LHCN-M2 (cell line): ENCODE measurements around the gene CEP295NL. TPM values are rescaled to one million over a fixed set of nuclear protein-coding genes. Genes with fewer than 3 reads are reported as not detected.
"Not testable (repeated sequence)": the region's sequence is repeated elsewhere in the genome, so short reads cannot be mapped to it uniquely, and the experiment has no call there.

Experiments used
- DNase-seq: peaks from one replicate; pipeline ENCODE4 v3.0.0-alpha.2; 2012; ENCODE audit warnings: low read depth
- polyA plus RNA-seq: library from polyadenylated mRNA; unstranded; fragments of >200 nt; gene quantifications from one replicate; pipeline ENCODE4 v1.2.1, GENCODE V29; 2012; ENCODE audit warnings: missing spikeins
- total RNA-seq: library from RNA; depleted of rRNA; stranded (reverse); fragments of >200 nt; gene quantifications from 2 replicates; pipeline ENCODE4 v1.2.3, GENCODE V29; 2014; rRNA removed

Gene CEP295NL, protein sequence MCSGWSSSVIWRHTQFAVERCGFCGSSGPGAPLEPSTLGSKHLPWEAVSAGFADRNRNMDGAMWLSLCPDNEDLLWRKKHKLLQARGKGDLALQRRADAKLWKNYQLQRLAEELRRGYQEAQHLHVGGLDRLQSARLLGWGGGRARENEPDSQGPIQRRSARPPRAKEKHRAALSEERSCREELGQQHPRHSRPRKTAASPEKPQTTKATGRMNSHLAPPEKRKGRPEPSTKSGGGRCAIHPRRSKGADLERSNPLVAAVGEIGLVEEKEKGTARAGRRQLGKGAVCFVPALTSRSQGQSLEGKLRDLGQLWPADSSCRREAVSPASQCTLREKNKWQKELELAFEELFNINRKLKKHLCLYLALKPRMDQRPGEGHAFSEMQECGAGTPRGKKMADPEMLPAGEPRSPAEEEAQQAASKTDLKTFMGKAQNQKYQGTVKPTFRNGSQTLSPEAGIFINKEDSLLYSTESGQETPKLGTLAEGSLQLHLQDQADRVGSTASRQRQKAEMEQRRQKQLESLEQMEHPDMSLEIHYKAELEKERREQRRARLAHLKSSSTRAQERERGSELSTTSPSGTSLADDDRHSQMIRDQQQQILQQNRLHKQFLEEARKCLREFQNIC
- total RNA-seq: 0.17 and 0.32 TPM in 2 replicates
- 0.24 TPM for polyA plus RNA-seq

- peak; percentile 54 for DNase-seq
Measured at GRCh38 chr17:78903101-78903779, at the start of gene CEP295NL. Gene CEP295NL, minus strand, starts transcription at chr17:78903201. Its CDS starts 1,373 bp downstream, at chr17:78901828.

GRCh38 chr17:78952706-78953105 is 49.7 kb upstream of the CEP295NL start:
- no peak for DNase-seq

- DNase-seq: no peak
Measured at GRCh38 chr17:78951967-78952551, 49.1 kb upstream of the CEP295NL start.

GRCh38 chr17:78950870-78951269 is 47.9 kb upstream of the CEP295NL start:
- DNase-seq: no peak

DNA sequence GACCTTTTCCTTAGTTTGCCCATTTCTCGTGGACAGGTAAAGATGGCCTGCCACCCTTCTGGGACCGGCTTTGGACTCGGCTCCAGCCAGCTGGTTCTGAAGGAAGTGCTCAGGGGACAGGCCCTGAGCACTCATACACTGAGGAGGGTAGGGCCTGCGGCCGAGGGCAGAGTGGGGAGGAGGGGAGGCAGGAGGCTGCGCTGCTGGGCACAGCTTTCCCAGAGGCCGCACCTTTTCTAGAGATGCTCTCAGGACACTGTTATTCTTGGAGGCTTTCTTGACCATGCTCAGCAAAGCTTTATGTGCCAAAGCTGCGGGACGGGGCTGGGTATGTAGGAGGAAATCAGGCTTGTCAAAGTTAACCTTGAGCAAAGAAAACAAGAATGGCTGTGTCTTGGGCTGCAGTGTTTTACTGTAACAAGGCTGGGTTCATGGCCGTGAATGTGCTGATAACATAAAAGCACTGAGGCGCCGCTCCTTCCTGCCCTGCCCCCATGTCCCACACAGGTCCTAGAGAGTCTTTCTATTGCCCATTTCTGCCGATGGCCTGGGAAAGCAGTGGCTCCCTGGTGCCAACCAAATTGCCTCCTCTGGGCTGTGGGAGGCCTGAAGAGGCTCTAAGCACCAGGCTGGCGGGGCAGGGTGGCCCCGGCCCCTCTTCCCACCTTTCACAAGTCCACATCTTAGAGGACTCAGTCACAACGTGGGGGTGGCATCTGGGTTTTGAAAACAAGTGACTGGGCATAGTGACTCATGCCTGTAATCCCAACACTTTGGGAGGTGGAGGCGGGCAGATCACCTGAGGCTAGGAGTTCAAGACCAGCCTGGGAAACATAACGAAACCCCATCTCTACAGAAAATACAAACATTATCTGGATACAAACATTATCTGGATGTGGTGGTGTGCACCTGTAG is 44.5 kb upstream of the CEP295NL start:
- no peak for DNase-seq

- no peak for DNase-seq
Measured at GRCh38 chr17:78946631-78947030, 43.6 kb upstream of the CEP295NL start.

GRCh38 chr17:78946131-78946530 is 43.1 kb upstream of the CEP295NL start:
- no peak for DNase-seq

DNA sequence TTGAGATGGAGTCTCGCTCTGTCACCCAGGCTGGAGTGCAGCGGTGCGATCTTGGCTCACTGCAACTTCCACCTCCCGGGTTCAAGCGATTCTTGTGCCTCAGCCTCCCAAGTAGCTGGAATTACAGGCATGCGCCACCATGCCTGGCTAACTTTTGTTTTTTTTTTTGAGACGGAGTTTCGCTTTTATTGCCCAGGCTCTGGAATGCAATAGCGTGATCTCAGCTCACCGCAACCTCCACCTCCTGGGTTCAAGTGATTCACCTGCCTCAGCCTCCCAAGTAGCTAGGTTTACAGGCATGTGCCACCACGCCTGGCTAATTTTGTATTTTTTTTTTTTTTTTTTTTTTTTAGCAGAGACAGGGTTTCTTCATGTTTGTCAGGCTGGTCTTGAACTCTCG is 42.5 kb upstream of the CEP295NL start:
- DNase-seq: not testable (repeated sequence)

- no peak for DNase-seq
Measured at GRCh38 chr17:78944956-78945355, 42.0 kb upstream of the CEP295NL start.

DNA sequence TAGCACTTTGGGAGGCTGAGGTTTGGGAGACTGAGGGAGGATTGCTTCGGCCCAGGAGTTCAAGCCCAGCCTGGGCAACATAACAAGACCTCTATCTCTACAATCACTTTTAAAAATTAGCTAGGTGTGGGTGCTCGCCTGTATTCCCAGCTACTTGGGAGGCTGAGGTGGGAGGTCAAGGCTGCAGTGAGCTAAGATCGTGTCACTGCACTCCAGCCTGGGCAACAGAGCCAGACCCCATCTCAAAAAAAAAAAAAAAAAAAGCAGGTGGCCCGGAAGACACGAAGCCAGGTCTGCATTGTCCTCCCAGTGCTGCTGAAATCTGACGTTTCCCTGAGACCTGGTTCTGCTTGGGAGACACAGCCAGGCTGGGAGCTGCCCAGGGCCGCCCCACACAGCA is 41.0 kb upstream of the CEP295NL start:
- DNase-seq: no peak

GRCh38 chr17:78940708-78941107 is 37.7 kb upstream of the CEP295NL start:
- no peak for DNase-seq

DNA sequence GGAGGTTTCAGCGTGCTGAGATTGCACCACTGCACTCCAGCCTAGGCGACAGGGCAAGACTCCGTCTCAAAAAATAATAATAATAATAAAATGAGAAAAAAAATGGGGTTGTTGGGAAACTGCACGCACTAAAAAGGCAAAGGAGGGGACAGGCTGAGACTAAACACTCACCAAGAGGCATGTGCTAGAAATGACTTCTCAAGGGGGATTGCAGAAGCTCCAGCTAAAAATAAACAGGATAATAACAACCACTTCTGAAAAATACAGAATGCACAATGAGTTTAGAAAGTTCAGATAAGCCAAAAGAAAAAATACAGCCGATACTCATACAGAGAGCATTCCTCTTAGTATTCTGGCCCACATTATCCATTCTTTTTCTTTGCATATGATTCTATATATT is 37.3 kb upstream of the CEP295NL start:
- DNase-seq: no peak

DNA sequence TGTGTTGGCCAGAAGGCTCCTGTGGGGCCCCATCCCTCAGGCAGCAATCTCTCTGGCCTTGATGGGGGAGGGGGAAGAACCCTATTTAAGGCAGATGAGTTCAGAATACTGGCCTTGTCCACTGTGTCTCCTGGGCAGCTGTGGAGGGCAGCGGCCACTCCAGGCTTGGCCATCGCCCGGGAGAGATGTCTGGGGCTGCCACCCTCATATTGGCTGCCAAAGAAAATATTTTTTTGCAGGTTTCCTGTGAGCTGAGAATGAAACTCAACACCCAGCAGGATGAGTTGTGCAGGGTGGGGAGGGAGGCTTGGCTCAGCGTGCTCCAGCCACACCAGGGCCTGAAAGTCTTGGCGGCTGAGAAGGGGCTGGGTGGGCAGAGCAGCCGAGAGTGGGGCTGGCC is 36.6 kb upstream of the CEP295NL start:
- peak; percentile 78 for DNase-seq

DNA sequence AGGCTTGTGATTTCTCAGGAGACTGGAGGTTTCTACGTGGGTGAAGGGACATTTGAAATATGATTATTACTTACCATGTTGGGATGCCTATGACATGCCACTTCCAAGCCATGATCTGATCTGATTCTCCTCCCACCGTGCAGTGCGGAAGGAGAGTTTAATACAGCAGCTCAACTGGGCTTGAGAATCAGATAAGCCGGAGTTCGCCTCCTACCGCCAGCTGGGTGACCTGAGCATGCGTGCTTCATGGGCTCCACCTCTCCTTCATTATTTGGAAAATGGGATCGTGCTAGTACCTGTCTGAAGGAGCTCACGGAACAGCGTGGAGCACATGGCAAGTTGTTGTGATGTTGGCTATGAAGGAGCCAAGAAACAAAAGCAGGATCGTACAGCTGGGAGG is 34.6 kb upstream of the CEP295NL start:
- DNase-seq: no peak

DNA sequence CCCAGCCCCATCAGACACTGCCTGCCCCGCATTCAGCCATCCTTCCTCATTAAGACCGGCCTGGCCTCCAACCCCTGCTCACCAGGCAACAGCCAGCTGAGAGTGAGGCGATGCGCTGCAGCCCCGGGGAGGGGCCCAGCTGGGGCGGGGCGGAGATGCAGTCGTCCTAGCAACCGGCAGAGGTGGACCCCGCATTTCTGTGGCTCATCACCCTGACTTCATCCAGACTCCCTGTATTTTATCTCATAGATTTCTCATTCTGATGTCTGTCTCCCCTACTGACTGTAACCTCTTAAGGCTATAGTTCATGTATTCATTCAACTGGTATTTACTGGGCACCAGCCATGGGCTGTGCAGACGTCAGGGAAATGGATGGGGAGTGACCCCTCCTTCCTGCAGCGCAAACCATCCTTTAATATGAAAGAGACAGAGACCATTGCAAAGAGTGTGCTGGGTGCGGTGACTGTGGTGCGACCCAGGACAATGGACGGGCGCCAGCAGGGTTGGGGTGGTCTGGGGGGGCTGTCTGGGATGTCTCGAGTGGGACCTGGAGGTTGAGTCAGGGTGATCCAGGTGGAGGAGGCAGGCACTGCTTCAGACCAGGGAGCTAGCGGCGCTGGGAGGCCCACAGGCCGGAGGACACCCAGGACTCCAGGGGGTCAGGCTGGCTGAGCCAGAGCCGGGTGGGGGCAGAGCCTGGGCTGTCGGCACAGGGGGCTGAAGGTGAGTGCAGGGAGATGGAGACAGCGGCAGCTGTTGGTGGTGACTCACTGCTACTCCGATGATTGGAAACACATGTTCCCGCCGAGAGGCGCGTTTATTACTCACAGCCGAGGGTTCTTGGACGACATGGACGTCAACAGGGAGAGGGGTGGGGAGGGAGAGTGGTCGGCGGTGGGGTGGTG is 32.7 kb upstream of the CEP295NL start:
- peak; percentile 97 for DNase-seq

GRCh38 chr17:78934681-78935418 is 31.8 kb upstream of the CEP295NL start:
- DNase-seq: peak; percentile 46

DNA sequence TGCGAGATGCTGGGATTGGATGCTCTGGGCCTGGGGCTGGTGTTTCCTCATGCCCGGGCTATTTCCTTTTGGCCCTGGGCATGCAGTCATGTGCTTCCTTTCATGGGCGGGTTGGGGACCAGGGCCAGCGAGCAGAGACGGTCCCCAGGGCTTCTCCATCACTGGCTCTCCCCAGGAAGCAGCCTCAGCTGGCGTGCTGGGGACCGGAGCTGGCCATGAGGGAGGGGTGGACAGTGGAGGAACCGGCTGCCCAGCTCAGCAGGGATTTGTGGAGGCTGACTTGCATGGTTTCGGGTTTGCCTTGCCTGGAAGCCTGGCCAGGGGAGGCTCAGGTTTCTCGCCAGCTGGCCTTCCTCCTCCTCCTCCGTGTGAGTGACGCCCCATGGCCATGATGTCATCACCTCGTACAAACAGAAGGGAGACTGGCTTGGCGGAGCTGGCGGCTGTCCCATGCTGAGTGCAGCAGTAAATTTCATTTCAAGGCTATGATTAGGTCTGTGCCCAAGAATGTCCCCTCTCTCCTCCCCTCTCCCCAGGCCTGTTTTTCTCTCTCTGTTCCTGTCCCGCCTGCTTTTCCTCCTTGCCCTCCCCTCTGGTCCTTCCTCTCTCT is 31.1 kb upstream of the CEP295NL start:
- peak; percentile 98 for DNase-seq

DNA sequence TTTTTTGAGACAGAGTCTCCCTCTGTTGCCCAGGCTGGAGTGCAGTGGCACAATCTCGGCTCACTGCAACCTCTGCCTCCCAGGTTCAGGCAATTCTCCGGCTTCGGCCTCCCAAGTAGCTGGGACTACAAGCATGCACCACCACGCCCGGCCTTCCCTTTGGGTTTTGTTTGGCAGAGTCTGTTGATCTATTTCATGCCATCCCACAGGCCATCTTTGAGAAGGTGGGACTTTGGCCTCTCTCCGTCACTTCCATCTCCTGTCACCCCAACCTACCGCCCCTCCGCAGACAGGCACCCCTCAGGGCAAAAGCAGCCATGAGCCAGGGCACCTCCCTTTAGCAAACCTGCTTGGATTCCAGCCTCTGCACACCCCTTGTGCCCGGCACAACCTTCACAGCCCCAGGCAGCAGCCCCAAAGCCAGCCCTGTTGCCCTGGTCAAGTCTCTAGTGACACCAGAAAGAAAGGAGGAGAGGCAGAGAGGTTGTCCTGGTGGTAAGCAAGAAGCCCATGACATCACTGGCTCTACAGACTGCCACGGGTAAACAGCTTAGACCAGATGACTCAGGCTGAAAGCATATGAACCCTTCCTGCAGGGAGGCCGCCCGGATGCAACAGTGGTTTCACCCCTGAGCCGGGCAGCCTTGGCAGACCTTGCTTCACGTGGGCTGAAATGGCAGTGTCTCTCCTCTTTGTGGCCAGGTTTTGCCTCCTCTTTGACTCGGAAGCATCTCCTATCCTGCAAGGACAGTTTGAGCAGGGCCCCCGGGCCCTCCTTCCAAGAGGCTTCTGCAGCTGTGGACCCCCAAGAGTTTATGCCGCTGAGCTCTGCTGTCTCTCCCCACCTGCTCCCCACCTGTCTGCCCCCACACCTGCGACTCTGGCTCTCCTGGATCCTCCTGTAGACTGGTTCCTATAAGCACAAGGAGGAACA is 30.3 kb upstream of the CEP295NL start:
- DNase-seq: peak; percentile 96
